ENCODE measurements around the gene DSCAML1.

The DSCAML1 gene

GRCh38 chr11:117841551-117842031, 44.6 kb upstream of the DSCAML1 start:
- Histone ChIP-seq H3K27ac (replicated peaks; ENCODE audit: low read length) (no peak overlapping the region), H3K79me1 (ENCODE audit: low read depth, low read length) (no peaks in the 10 kb centered on the region), H3K18ac (ENCODE audit: low read length) (no peak overlapping the region), H3K27me3 (ENCODE audit: control insufficient read depth in 3 of 3, insufficient read depth in 3 of 3, low read depth in 1 of 3, low read length in 3 of 3) (no peaks in the 10 kb centered on the region), H2BK120ac (ENCODE audit: low read depth, low read length) (no peak overlapping the region), H2AK5ac (ENCODE audit: low read depth, low read length) (no peak overlapping the region), H2BK15ac (ENCODE audit: low read length) (no peak overlapping the region), H3K36me3 (replicated peaks in 1 of 2; ENCODE audit: control insufficient read depth in 2 of 2, insufficient read depth in 2 of 2, low read length in 2 of 2) (peaks cover 11 to 33% of the 10 kb centered on the region in 2 donors), H2BK5ac (ENCODE audit: low read length) (no peak overlapping the region), H3K4me1 (ENCODE audit: control insufficient read depth in 2 of 2, insufficient read depth in 1 of 2, low read depth in 1 of 2, low read length in 2 of 2) (peaks cover 0 to 6% of the 10 kb centered on the region in 2 donors), H2BK12ac (ENCODE audit: low read length) (no peak overlapping the region), H3K4ac (ENCODE audit: low read length) (no peak overlapping the region), H3K4me2 (ENCODE audit: insufficient read depth, low read length, poor library complexity, severe bottlenecking) (no peak overlapping the region), H3K23ac (ENCODE audit: low read depth, low read length, poor library complexity) (no peak overlapping the region), H4K91ac (ENCODE audit: low read depth, low read length, poor library complexity) (no peak overlapping the region), H4K8ac (ENCODE audit: low read depth, low read length) (no peak overlapping the region), H3K9ac (ENCODE audit: low read depth, low read length, poor library complexity) (no peak overlapping the region), H3K9me3 (replicated peaks in 1 of 2; ENCODE audit: control insufficient read depth in 2 of 2, insufficient read depth in 1 of 2, low read depth in 1 of 2, low read length in 2 of 2) (no peaks in the 10 kb centered on the region), H3K4me3 (ENCODE audit: low read length in 2 of 2) (no peak overlapping the region), H2AFZ (ENCODE audit: low read length) (no peak overlapping the region), H3K14ac (ENCODE audit: low read length) (no peak overlapping the region)
- DNase-seq (ENCODE audit: low spot score) = no peak
- WGBS, 2 donors (ENCODE audit: extremely low coverage in 2 of 2, insufficient read length in 2 of 2, insufficient replicate concordance in 1 of 2) = no CpG with 5 or more reads among the region's 7 CpGs

- Histone ChIP-seq H3K4me3 (ENCODE audit: low read length in 2 of 2) (no peak overlapping the region), H2BK5ac (ENCODE audit: low read length) (no peak overlapping the region), H3K27ac (replicated peaks; ENCODE audit: low read length) (no peak overlapping the region), H3K4me2 (ENCODE audit: insufficient read depth, low read length, poor library complexity, severe bottlenecking) (no peak overlapping the region), H3K14ac (ENCODE audit: low read length) (no peak overlapping the region), H3K4ac (ENCODE audit: low read length) (no peak overlapping the region), H3K18ac (ENCODE audit: low read length) (no peak overlapping the region), H2AFZ (ENCODE audit: low read length) (no peak overlapping the region), H3K4me1 (ENCODE audit: control insufficient read depth in 2 of 2, insufficient read depth in 1 of 2, low read depth in 1 of 2, low read length in 2 of 2) (peaks cover 0 to 6% of the 10 kb centered on the region in 2 donors), H4K8ac (ENCODE audit: low read depth, low read length) (no peak overlapping the region), H3K36me3 (replicated peaks in 1 of 2; ENCODE audit: control insufficient read depth in 2 of 2, insufficient read depth in 2 of 2, low read length in 2 of 2) (peaks cover 11 to 33% of the 10 kb centered on the region in 2 donors), H3K79me1 (ENCODE audit: low read depth, low read length) (no peaks in the 10 kb centered on the region), H2AK5ac (ENCODE audit: low read depth, low read length) (no peak overlapping the region), H4K91ac (ENCODE audit: low read depth, low read length, poor library complexity) (no peak overlapping the region), H3K23ac (ENCODE audit: low read depth, low read length, poor library complexity) (no peak overlapping the region), H3K9ac (ENCODE audit: low read depth, low read length, poor library complexity) (no peak overlapping the region), H3K27me3 (ENCODE audit: control insufficient read depth in 3 of 3, insufficient read depth in 3 of 3, low read depth in 1 of 3, low read length in 3 of 3) (no peaks in the 10 kb centered on the region), H2BK15ac (ENCODE audit: low read length) (no peak overlapping the region), H2BK12ac (ENCODE audit: low read length) (no peak overlapping the region), H3K9me3 (replicated peaks in 1 of 2; ENCODE audit: control insufficient read depth in 2 of 2, insufficient read depth in 1 of 2, low read depth in 1 of 2, low read length in 2 of 2) (no peaks in the 10 kb centered on the region), H2BK120ac (ENCODE audit: low read depth, low read length) (no peak overlapping the region)
- WGBS, 2 donors (ENCODE audit: extremely low coverage in 2 of 2, insufficient read length in 2 of 2, insufficient replicate concordance in 1 of 2) = no CpG with 5 or more reads among the region's 11 CpGs
- no peak for DNase-seq (ENCODE audit: low spot score)
Measured at GRCh38 chr11:117840881-117841550, 44.0 kb upstream of the DSCAML1 start.

GRCh38 chr11:117839936-117840813, 43.2 kb upstream of the DSCAML1 start:
- Histone ChIP-seq H3K79me1 (ENCODE audit: low read depth, low read length) (no peaks in the 10 kb centered on the region), H3K27ac (replicated peaks; ENCODE audit: low read length) (no peak overlapping the region), H2BK15ac (ENCODE audit: low read length) (no peak overlapping the region), H3K4me1 (ENCODE audit: control insufficient read depth in 2 of 2, insufficient read depth in 1 of 2, low read depth in 1 of 2, low read length in 2 of 2) (peaks cover 0 to 6% of the 10 kb centered on the region in 2 donors), H2BK12ac (ENCODE audit: low read length) (no peak overlapping the region), H4K91ac (ENCODE audit: low read depth, low read length, poor library complexity) (no peak overlapping the region), H3K14ac (ENCODE audit: low read length) (no peak overlapping the region), H3K27me3 (ENCODE audit: control insufficient read depth in 3 of 3, insufficient read depth in 3 of 3, low read depth in 1 of 3, low read length in 3 of 3) (no peaks in the 10 kb centered on the region), H2BK5ac (ENCODE audit: low read length) (no peak overlapping the region), H3K4me3 (ENCODE audit: low read length in 2 of 2) (no peak overlapping the region), H3K9ac (ENCODE audit: low read depth, low read length, poor library complexity) (peak overlapping the region; percentile 5), H3K36me3 (replicated peaks in 1 of 2; ENCODE audit: control insufficient read depth in 2 of 2, insufficient read depth in 2 of 2, low read length in 2 of 2) (peaks cover 11 to 31% of the 10 kb centered on the region in 2 donors), H3K18ac (ENCODE audit: low read length) (no peak overlapping the region), H3K9me3 (replicated peaks in 1 of 2; ENCODE audit: control insufficient read depth in 2 of 2, insufficient read depth in 1 of 2, low read depth in 1 of 2, low read length in 2 of 2) (no peaks in the 10 kb centered on the region), H2BK120ac (ENCODE audit: low read depth, low read length) (no peak overlapping the region), H3K4ac (ENCODE audit: low read length) (no peak overlapping the region), H3K23ac (ENCODE audit: low read depth, low read length, poor library complexity) (no peak overlapping the region), H4K8ac (ENCODE audit: low read depth, low read length) (no peak overlapping the region), H3K4me2 (ENCODE audit: insufficient read depth, low read length, poor library complexity, severe bottlenecking) (no peak overlapping the region), H2AFZ (ENCODE audit: low read length) (no peak overlapping the region), H2AK5ac (ENCODE audit: low read depth, low read length) (no peak overlapping the region)
- DNase-seq (ENCODE audit: low spot score) = no peak
- WGBS, 2 donors (ENCODE audit: extremely low coverage in 2 of 2, insufficient read length in 2 of 2, insufficient replicate concordance in 1 of 2) = no CpG with 5 or more reads among the region's 10 CpGs

- H4K91ac ChIP-seq (ENCODE audit: low read depth, low read length, poor library complexity) = no peak overlapping the region
- H3K23ac ChIP-seq (ENCODE audit: low read depth, low read length, poor library complexity) = no peak overlapping the region
- H3K4me3 ChIP-seq (ENCODE audit: low read length in 2 of 2) = peak overlapping the region in 1 of 2 donors; percentile 14
- H2BK120ac ChIP-seq (ENCODE audit: low read depth, low read length) = no peak overlapping the region
- no peaks in the 10 kb centered on the region for H3K27me3 ChIP-seq (ENCODE audit: control insufficient read depth in 3 of 3, insufficient read depth in 3 of 3, low read depth in 1 of 3, low read length in 3 of 3)
- no peak overlapping the region for H3K18ac ChIP-seq (ENCODE audit: low read length)
- no CpG with 5 or more reads among the region's 7 CpGs for WGBS, 2 donors (ENCODE audit: extremely low coverage in 2 of 2, insufficient read length in 2 of 2, insufficient replicate concordance in 1 of 2)
- H2AFZ ChIP-seq (ENCODE audit: low read length) = no peak overlapping the region
- peaks cover 0 to 6% of the 10 kb centered on the region in 2 donors for H3K4me1 ChIP-seq (ENCODE audit: control insufficient read depth in 2 of 2, insufficient read depth in 1 of 2, low read depth in 1 of 2, low read length in 2 of 2)
- H3K36me3 ChIP-seq (replicated peaks in 1 of 2; ENCODE audit: control insufficient read depth in 2 of 2, insufficient read depth in 2 of 2, low read length in 2 of 2) = peaks cover 11 to 33% of the 10 kb centered on the region in 2 donors
- H2BK12ac ChIP-seq (ENCODE audit: low read length) = no peak overlapping the region
- H2BK5ac ChIP-seq (ENCODE audit: low read length) = no peak overlapping the region
- no peak overlapping the region for H3K4me2 ChIP-seq (ENCODE audit: insufficient read depth, low read length, poor library complexity, severe bottlenecking)
- H2AK5ac ChIP-seq (ENCODE audit: low read depth, low read length) = no peak overlapping the region
- H3K27ac ChIP-seq (replicated peaks; ENCODE audit: low read length) = no peak overlapping the region
- H3K79me1 ChIP-seq (ENCODE audit: low read depth, low read length) = no peaks in the 10 kb centered on the region
- H3K9me3 ChIP-seq (replicated peaks in 1 of 2; ENCODE audit: control insufficient read depth in 2 of 2, insufficient read depth in 1 of 2, low read depth in 1 of 2, low read length in 2 of 2) = no peaks in the 10 kb centered on the region
- no peak overlapping the region for H3K14ac ChIP-seq (ENCODE audit: low read length)
- DNase-seq (ENCODE audit: low spot score) = no peak
- no peak overlapping the region for H2BK15ac ChIP-seq (ENCODE audit: low read length)
- H3K4ac ChIP-seq (ENCODE audit: low read length) = no peak overlapping the region
- no peak overlapping the region for H3K9ac ChIP-seq (ENCODE audit: low read depth, low read length, poor library complexity)
- no peak overlapping the region for H4K8ac ChIP-seq (ENCODE audit: low read depth, low read length)
Measured at GRCh38 chr11:117839380-117839881, 42.4 kb upstream of the DSCAML1 start.
